HepG2 (cell line): Measurements from ENCODE around the gene TMEM41A. TPM values are rescaled to one million over a fixed set of nuclear protein-coding genes. Genes with fewer than 3 reads are reported as not detected.

Experiments
- BHLHE40 ChIP-seq: IDR thresholded peaks from 2 replicates; pipeline ENCODE4 v1.6.1; 2011; ENCODE audit warnings: low read length, improper control_type of control experiment
- FOSL2 ChIP-seq: sonication (generic); formaldehyde crosslinking; IDR thresholded peaks from 2 replicates; pipeline ENCODE4 v1.4.0; 2020; ENCODE audit warnings: missing genetic modification reagents
- HMG20A ChIP-seq: IDR thresholded peaks from 2 replicates; pipeline ENCODE4 v1.6.1; 2016; ENCODE audit warnings: borderline replicate concordance
- HNF4A ChIP-seq: sonication (generic); formaldehyde crosslinking; IDR thresholded peaks from 2 replicates; pipeline ENCODE4 v1.4.0; 2020; ENCODE audit warnings: missing genetic modification reagents
- HNRNPL ChIP-seq: fragments of 200-400 bp; formaldehyde crosslinking; IDR thresholded peaks from 2 replicates; pipeline ENCODE4 v1.6.1; 2017; ENCODE audit warnings: mild to moderate bottlenecking, low read depth, low read length
- TCF7 ChIP-seq: sonication (generic); IDR thresholded peaks from 2 replicates; pipeline ENCODE4 v1.6.1; 2016; ENCODE audit warnings: antibody characterized with exemption, low read depth
- ZNF335 ChIP-seq: sonication (generic); formaldehyde crosslinking; IDR thresholded peaks from 2 replicates; pipeline ENCODE4 v1.4.0; 2020; ENCODE audit warnings: missing genetic modification reagents
- polyA plus RNA-seq, 8 experiments: library from polyadenylated mRNA; depleted of rRNA in 3 of 8; stranded (reverse) in 7 of 8; unstranded in 1 of 8; fragments of >200 nt; fragmentation: Illumina TruSeq in 4 of 8; extraction: Trizol in 4 of 8; gene quantifications; 2 replicates each; pipeline versions ENCODE4 v1.2.1 to v1.2.3, GENCODE V29; 2011 to 2016; ENCODE audit warnings: low read depth in 4 of 8, missing spikeins in 1 of 8, mixed read lengths in 1 of 8; ENCODE audit not compliant: insufficient read depth in 1 of 8
- total RNA-seq, 5 experiments: library from RNA; depleted of rRNA; stranded (reverse); fragments of >200 nt; fragmentation: Illumina TruSeq; extraction: Trizol; gene quantifications; 2 replicates each; pipeline ENCODE4 v1.2.3, GENCODE V29; 2016; ENCODE audit warnings: low read depth in 1 of 5
- TF ChIP-seq, protein P1 (sequence below): IDR thresholded peaks from 2 replicates; pipeline ENCODE4 v1.4.0; 2020; ENCODE audit warnings: mild to moderate bottlenecking, missing genetic modification reagents
- TF ChIP-seq, protein P2 (sequence below): sonication (generic); formaldehyde crosslinking; IDR thresholded peaks from 2 replicates; pipeline ENCODE4 v1.8.1; 2023; ENCODE audit warnings: mild to moderate bottlenecking, moderate library complexity, missing genetic modification reagents
- TF ChIP-seq, protein P3 (sequence below): sonication (generic); formaldehyde crosslinking; IDR thresholded peaks from 2 replicates; pipeline ENCODE4 v1.4.0; 2020; ENCODE audit warnings: missing genetic modification reagents
- TF ChIP-seq, protein P4 (sequence below): sonication (generic); formaldehyde crosslinking; IDR thresholded peaks from 2 replicates; pipeline ENCODE4 v1.4.0; 2020; ENCODE audit warnings: missing genetic modification reagents
- TF ChIP-seq, protein P5 (sequence below): sonication (generic); formaldehyde crosslinking; IDR thresholded peaks from 2 replicates; pipeline ENCODE4 v1.5.1; 2020; ENCODE audit warnings: mild to moderate bottlenecking, missing genetic modification reagents, moderate library complexity

The TMEM41A gene
- total and polyA plus RNA-seq, 2 of the 13 experiments (the other 11 are each of a cell fraction or from before 2014, with no cell fraction given), result 30.0 to 40.0 TPM

GRCh38 chr3:185527364-185527763, 28.5 kb upstream of the TMEM41A start (continued):
- TF ChIP-seq HNF4A (no peak), HMG20A (peak; percentile 33; the same call in 1 of the 2 replicates), FOSL2 (peak; percentile 91), ZNF335 (CRISPR knock-in tag) (no peak), TCF7 (peak; percentile 56; the same call in 1 of the 2 replicates), BHLHE40 (peak; percentile 57), HNRNPL (0 out of 2 replicates have a peak, but pooled peaks have one; percentile 33)
- TF ChIP-seq, protein P1, sequence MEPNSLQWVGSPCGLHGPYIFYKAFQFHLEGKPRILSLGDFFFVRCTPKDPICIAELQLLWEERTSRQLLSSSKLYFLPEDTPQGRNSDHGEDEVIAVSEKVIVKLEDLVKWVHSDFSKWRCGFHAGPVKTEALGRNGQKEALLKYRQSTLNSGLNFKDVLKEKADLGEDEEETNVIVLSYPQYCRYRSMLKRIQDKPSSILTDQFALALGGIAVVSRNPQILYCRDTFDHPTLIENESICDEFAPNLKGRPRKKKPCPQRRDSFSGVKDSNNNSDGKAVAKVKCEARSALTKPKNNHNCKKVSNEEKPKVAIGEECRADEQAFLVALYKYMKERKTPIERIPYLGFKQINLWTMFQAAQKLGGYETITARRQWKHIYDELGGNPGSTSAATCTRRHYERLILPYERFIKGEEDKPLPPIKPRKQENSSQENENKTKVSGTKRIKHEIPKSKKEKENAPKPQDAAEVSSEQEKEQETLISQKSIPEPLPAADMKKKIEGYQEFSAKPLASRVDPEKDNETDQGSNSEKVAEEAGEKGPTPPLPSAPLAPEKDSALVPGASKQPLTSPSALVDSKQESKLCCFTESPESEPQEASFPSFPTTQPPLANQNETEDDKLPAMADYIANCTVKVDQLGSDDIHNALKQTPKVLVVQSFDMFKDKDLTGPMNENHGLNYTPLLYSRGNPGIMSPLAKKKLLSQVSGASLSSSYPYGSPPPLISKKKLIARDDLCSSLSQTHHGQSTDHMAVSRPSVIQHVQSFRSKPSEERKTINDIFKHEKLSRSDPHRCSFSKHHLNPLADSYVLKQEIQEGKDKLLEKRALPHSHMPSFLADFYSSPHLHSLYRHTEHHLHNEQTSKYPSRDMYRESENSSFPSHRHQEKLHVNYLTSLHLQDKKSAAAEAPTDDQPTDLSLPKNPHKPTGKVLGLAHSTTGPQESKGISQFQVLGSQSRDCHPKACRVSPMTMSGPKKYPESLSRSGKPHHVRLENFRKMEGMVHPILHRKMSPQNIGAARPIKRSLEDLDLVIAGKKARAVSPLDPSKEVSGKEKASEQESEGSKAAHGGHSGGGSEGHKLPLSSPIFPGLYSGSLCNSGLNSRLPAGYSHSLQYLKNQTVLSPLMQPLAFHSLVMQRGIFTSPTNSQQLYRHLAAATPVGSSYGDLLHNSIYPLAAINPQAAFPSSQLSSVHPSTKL (CRISPR knock-in tag), result peak; percentile 38; the same call in 1 of the 2 replicates
- TF ChIP-seq, protein P2, sequence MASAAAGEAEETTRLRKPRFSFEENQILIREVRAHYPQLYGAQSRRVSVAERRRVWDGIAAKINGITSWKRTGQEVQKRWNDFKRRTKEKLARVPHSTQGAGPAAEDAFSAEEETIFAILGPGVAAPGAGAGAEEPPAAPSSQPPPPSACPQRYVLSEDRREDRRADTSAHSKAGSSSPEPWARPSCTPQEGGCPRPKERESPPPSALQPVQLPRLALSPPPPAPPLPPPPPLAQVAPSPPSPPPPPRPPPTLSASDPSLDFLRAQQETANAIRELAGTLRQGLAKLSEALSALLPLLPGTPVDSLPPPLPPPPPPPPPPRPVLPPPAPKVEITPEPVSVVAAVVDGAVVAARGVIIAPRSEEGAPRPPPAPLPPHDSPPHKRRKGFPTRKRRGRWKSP, result no peak
- TF ChIP-seq, protein P3, sequence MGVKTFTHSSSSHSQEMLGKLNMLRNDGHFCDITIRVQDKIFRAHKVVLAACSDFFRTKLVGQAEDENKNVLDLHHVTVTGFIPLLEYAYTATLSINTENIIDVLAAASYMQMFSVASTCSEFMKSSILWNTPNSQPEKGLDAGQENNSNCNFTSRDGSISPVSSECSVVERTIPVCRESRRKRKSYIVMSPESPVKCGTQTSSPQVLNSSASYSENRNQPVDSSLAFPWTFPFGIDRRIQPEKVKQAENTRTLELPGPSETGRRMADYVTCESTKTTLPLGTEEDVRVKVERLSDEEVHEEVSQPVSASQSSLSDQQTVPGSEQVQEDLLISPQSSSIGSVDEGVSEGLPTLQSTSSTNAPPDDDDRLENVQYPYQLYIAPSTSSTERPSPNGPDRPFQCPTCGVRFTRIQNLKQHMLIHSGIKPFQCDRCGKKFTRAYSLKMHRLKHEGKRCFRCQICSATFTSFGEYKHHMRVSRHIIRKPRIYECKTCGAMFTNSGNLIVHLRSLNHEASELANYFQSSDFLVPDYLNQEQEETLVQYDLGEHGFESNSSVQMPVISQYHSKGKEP, result no peak
- TF ChIP-seq, protein P4, sequence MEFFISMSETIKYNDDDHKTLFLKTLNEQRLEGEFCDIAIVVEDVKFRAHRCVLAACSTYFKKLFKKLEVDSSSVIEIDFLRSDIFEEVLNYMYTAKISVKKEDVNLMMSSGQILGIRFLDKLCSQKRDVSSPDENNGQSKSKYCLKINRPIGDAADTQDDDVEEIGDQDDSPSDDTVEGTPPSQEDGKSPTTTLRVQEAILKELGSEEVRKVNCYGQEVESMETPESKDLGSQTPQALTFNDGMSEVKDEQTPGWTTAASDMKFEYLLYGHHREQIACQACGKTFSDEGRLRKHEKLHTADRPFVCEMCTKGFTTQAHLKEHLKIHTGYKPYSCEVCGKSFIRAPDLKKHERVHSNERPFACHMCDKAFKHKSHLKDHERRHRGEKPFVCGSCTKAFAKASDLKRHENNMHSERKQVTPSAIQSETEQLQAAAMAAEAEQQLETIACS, result no peak
- TF ChIP-seq, protein P5, sequence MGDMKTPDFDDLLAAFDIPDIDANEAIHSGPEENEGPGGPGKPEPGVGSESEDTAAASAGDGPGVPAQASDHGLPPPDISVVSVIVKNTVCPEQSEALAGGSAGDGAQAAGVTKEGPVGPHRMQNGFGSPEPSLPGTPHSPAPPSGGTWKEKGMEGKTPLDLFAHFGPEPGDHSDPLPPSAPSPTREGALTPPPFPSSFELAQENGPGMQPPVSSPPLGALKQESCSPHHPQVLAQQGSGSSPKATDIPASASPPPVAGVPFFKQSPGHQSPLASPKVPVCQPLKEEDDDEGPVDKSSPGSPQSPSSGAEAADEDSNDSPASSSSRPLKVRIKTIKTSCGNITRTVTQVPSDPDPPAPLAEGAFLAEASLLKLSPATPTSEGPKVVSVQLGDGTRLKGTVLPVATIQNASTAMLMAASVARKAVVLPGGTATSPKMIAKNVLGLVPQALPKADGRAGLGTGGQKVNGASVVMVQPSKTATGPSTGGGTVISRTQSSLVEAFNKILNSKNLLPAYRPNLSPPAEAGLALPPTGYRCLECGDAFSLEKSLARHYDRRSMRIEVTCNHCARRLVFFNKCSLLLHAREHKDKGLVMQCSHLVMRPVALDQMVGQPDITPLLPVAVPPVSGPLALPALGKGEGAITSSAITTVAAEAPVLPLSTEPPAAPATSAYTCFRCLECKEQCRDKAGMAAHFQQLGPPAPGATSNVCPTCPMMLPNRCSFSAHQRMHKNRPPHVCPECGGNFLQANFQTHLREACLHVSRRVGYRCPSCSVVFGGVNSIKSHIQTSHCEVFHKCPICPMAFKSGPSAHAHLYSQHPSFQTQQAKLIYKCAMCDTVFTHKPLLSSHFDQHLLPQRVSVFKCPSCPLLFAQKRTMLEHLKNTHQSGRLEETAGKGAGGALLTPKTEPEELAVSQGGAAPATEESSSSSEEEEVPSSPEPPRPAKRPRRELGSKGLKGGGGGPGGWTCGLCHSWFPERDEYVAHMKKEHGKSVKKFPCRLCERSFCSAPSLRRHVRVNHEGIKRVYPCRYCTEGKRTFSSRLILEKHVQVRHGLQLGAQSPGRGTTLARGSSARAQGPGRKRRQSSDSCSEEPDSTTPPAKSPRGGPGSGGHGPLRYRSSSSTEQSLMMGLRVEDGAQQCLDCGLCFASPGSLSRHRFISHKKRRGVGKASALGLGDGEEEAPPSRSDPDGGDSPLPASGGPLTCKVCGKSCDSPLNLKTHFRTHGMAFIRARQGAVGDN (CRISPR knock-in tag), result peak; percentile 24; the same call in 1 of the 2 replicates
